SH-SY5Y (cell line): Measurements from ENCODE around the gene STAG2.

Experiments used
- GATA2 ChIP-seq: IDR thresholded peaks from 2 replicates; pipeline ENCODE4 v1.6.1; 2011; ENCODE audit warnings: mild to moderate bottlenecking, low read depth, low read length
- GATA3 ChIP-seq: IDR thresholded peaks from 2 replicates; pipeline ENCODE4 v1.6.1; 2011; ENCODE audit warnings: low read depth, mild to moderate bottlenecking, low read length, moderate library complexity

STAG2 gene

DNA sequence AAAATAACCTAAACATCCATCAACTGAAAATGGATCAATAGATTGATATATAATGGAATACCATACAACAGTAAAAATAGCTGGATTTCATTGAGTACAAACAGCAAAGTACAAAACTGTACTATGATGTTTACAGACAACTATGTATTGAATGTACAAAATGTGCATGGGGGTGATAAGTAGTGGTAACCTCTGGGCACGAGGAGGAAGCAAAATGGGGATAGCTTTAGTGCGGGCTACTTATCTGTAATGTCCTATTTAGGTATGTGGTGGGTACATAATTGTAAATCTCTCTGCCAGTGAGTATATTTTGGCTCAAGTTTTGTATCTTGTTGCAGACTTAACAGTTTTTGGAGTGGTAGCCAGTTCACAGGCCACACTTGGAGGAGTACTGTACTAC is 123.6 kb downstream of the STAG2 start:
- TF ChIP-seq GATA3: no peak
- TF ChIP-seq GATA2: no peak

DNA sequence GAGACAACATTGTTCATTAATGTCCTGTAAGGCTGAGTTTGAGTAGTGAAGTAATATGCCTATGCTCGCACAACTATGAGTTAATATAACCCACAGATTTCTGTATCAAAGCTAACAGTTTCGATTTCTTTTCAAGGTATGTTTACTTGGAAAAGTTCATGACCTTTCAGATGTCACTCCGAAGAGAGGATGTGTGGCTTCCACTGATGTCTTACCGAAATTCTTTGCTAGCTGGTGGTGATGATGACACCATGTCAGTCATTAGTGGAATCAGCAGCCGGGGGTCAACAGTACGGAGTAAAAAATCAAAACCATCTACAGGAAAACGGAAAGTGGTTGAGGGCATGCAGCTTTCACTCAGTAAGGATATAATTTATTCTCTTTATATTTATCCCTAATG is 124.9 kb downstream of the STAG2 start:
- no peak for TF ChIP-seq GATA3
- no peak for TF ChIP-seq GATA2

DNA sequence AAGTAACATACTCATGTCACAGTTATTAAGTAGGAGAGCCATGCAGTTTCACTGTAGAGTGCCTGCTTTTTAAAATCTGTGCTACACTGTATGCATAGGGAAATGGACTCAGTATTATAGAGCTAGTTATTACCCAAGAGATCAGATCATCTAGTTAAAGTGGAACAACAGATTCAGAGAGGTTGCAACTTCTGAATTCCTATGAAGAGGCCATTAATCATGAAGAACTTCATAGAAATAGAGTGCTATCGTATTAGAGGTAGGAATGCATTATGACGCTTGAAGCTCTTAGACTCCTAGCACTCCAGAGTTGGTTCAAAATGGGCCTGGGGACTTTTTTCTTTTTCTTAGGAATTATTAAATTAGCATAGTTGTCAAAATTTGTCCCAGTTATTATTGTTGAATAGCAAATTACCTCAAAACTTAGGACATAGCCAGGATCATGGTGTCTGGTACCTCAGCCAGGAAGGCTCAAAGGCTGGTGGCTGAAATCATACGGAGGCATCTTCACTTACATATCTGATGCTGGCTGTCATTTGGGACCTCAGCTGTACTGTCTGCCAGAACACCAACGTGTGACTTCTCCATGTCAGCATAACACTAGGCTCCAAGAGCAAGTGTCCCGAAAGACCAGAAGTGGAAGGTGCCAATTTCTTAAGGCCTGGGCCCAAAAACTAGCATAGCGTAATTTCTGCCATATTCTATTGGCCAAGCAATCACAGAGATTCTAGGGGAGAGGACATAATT is 125.7 kb downstream of the STAG2 start:
- TF ChIP-seq GATA3 (no peak), GATA2 (no peak)

DNA sequence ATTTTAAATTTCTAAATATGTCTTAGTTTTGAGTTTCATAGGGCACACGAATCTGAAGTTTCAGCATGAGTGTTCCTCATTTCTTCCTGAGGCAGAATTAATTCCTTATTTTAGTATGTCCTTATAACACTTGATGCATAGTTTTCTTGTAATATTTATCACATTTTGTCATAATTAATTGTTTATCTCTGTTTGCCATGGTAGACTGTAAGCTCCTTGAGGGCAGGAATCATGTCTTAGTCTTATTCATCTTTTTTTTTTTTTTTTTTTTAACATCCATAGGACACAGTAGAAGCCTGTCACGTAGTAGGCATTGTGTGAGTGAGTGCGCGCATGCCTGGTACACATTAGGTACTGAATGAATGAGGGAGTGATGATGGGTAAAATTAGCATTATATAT is 131.7 kb downstream of the STAG2 start:
- TF ChIP-seq GATA3 (no peak), GATA2 (no peak)

DNA sequence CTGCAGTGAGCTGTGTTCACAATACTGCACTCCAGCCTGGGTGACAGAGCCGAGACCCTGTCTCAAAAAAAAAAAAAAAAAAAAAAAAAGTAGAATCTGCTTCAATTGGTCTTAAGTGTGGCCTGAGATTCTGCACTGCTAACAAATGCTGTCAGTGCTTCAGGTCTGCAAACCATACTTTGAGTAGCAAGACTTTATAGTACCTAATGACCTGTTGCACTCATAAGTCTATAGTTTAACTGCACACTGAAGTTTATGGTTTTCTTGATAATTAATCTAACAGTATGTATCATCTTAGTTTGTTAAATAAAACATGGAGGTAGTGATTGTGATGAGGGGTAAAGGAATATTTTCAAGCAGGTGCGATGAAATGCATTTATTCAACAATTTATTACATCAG is 135.6 kb downstream of the STAG2 start:
- no peak for TF ChIP-seq GATA2
- no peak for TF ChIP-seq GATA3

DNA sequence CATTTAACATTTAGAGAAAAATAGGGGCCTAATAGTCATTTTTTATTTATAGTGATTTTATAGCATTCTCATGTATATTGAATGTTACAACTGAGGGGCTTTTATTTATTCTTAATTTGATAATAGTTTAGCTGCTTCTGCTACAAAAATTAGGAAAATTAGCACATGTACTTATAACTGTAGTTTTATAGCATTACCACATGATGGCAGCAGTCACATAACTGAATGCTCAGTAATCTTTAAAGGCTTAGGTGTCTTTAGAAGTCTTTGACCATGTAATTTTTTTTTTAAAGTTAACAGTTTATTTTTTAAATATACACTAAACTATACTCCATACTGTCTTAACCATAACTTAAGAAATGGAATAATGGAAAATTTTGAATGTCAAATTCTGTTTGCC is 136.6 kb downstream of the STAG2 start:
- no peak for TF ChIP-seq GATA2

DNA sequence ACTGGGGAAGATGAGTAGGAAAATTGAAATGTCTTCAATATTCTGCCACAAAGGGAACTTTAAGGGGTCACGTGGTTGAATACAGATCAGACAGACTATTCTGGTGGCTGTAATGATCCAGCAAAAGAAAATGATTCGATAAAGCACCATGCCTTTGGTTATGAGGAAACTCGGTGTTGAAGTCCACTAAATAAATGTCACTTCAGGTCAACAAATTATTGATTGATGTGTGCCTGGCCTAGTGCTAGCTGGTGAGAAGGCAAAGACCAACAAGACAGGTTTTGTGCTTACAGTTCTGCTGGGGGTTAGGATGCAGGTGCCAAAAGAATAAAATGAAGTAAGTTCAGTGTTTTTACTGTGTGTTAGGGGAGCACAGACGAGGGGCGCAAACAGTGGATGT is 142.5 kb downstream of the STAG2 start:
- TF ChIP-seq GATA2: no peak
- no peak for TF ChIP-seq GATA3

DNA sequence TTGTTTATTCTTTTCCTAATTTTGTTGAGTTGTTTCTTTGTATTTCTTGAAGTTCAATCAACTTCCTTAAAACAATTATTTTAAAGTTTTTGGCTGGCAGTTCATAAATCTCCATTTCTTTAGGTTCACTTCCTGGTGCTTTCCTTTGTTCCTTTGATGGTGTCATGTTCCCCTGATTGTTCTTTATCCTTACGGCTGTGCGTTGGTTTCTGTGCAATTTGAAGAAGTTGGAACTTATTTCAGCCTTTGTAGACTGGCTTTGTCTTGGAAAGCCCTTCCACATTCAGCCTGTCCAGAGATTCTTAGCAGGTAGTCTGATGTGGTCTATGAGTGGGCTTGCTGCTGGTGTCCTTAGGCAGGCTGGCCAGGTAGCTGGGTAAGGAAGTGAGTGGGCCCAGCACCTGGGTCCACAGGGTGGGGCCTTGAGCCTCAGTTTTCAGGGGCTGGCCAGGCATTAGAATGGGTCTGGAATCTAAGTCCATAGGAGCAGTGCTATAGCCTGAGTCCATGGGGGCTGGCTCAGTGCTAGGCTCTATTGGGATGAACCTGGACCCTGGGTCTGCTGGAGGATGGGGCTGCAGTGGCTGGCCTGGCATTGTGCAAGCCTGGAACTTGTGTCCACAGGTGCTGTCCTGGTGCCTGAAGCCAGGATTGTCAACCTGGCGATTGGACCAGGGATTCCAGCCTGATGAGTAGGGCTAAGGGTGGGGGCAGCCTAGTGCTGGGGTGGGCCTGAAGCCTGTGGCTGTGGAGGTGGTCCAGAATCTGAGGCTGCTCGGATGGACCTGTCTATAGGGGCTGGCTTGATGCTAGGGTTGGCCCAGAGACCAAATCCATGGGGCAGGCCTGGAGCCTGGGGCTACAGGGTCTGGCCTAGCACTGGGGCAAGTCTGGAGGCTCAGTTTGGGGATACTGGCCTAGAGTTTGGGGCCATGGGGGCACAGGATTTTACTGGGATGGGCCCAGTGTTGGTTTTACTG is 152.4 kb downstream of the STAG2 start:
- no peak for TF ChIP-seq GATA3
- no peak for TF ChIP-seq GATA2

DNA sequence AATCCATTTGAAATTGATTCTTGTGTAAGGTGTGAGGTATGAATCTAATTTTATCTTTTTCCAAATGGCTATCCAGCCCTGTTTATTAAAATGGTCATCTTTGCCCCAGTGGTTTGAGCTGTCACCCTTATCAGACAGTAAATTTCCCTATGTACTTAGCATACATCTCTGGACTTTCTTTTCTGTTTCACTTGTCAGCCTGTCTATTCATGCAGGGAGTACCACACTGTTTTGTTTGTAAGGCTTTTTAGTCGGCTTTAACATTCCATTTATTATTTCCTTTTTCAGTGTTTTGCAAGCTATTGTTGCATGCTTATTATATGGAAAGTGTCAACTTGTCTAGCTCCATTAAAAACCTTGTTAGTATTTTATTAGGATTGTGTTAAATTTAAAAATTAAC is 155.8 kb downstream of the STAG2 start:
- TF ChIP-seq GATA3: no peak
- no peak for TF ChIP-seq GATA2

DNA sequence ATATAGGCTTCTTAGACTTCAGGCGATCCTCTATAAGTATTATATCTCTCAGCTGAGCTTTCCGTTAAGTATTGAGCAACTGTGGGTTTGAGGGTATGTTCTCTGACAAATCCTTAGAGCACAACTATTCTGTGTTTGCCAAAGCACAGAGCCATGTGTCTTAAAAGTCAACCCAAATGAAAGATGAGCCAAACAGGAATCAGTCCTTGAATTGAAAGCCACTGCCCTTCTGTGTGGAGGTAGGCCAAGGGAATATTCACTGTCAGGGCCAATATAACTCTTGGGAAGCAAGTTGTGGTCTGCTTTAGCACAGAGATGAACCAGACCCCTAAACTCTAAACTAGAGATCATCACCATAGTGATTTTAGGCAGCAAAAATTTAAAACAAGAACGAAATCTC is 164.0 kb downstream of the STAG2 start:
- TF ChIP-seq GATA2: no peak
- no peak for TF ChIP-seq GATA3

DNA sequence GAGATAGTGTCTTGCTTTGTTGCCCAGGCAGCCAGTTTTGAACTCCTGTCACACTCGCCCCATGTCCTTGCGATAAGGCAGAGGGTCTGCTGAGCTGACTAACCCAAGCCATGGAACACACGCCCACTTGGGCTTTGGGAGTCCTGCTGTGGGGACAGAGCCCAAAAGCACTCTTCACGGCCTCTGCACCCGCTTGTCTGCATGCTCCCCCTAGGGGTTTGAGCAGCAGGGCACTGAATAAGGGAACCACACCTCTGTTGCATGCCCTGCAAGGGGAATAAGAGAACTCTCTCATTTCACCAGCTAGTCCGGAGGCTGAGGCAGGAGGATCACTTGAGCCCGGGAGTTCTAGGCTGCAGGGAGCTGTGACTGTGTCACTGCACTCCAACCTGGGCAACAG is 166.0 kb downstream of the STAG2 start:
- no peak for TF ChIP-seq GATA3

DNA sequence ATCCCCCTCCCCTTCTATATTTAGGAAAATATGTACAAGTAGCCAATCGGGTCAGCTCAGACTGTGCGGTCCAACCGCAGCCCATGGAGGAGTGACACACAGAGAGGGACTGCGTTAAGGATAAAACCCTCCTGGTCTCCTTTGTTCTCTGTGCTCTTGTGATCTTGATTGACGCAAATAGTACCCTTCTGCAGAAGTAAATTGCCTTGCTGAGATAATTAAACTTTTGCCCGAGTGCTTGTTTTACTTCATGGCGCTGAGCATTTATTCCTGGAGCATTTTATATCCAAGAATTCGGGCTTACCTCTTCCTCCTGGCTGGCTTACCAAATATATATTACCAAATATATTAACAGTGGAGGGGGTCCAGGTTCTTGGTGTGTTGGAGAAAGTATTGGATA is 184.2 kb downstream of the STAG2 start:
- TF ChIP-seq GATA3: no peak
- TF ChIP-seq GATA2: no peak

DNA sequence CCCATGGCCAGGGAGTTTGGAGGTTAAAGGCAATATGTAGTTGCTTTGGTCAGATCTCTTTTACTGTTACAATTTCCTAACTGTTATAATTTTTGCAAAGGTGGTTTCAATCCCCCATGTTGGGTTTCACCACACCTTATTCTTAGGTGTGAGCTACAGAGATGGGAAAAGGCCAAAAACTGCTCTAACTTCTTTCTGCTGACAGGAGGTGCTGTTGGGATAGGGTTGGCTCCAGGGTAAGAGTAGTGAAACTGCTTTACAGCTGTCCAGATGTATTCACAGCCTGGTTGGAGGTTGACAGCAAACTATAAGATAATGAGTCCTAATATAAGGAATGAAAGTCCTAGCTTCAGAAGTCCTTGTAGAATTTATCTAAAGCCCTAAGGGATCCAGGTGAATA is 189.7 kb downstream of the STAG2 start:
- TF ChIP-seq GATA3 (no peak), GATA2 (no peak)
